ENCODE results near the gene STK38.

Gene STK38

DNA sequence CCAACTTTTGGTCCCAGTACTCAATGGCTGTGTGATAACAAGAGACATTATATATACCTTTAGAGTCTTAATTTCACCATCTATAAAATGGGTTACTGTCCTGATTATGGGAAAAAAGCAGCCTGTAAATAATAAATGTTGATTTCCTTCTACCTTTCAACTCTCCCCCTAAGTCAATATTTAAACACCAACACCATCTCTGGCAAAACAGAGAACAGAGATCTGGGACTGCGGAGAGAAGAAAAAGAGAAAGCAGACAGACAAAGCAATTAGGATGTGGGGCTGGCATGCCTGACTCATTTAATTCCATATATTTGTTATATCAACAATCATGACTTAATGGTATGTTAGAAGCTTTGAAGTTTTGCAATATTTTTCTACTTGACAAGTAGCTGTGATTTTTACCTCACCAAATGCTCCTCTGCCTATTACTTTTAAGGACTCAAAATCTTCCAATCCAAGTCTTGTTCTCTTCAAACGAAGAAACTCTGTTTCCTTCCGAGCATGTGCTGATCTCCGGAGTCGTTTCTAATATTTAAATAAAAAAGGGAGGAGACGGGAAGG lies 23.3 kb downstream of the STK38 start:
- DNase-seq (ENCODE audit: low read depth in 1 of 2, low spot score in 1 of 2): no peak

DNA sequence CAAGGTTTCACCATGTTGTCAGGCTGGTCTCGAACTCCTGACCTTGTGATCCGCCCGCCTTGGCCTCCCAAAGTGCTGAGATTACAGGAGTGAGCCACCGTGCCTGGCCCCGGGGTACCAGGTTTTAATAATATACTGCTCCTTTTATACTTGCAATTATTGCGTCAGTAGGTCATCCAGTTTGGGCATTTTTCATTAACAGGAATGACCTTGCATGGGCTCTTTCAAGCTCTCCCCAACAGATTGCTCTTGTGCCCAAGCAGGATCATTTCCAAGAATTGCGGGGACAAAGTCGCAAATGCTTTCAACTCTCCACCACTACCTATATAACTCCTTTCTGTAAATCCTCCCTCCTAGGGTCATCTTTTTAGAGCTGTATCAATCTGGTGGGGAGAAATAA lies 23.8 kb downstream of the STK38 start:
- DNase-seq (ENCODE audit: low read depth in 1 of 2, low spot score in 1 of 2): no peak

GRCh38 chr6:36519352-36519751 lies 27.9 kb downstream of the STK38 start:
- DNase-seq (ENCODE audit: low read depth in 1 of 2, low spot score in 1 of 2): no peak

DNA sequence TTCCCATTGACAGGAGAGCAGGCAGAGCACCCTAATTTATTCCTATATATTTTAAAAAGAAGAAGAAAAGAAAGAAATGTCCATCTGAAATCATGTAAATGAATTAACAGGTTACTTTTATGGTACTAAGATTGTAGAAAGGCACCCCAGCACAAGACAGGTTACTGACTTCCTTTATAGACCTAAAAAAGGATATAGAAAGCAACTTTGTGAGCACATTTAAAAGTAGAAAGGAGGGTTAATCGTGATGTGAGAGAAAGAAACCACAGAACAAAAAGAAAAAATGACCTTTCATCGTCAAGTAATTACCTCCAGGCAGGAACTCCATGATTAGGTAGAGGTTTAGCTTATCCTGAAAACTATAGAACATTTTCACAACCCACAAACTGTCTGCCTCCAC lies 29.9 kb downstream of the STK38 start:
- DNase-seq (ENCODE audit: low read depth in 1 of 2, low spot score in 1 of 2): no peak

GRCh38 chr6:36516988-36517387 lies 30.3 kb downstream of the STK38 start:
- no peak for DNase-seq (ENCODE audit: low read depth in 1 of 2, low spot score in 1 of 2)

DNA sequence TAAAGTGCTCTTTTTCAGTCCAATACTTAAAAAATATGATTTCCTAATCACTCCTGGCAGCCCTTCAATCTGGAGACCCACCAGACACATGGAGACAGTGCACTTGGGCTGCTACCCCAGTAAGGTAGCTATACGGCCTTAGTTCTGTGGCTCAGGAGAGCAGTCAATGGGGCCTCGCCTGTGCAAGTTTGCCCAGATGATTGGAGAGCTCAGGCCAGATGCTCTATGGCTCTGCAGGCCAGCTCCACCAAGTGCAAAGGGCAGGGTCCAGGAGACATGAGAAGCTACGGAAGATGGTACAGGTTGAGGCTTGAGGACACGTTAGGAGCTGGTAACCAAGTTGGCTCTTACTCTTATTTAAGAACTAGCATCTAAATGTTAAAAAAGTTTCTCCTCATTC lies 30.7 kb downstream of the STK38 start:
- no peak for DNase-seq (ENCODE audit: low read depth in 1 of 2, low spot score in 1 of 2)

- DNase-seq (ENCODE audit: low read depth in 1 of 2, low spot score in 1 of 2): no peak
These were observed 31.4 kb downstream of the STK38 start for GRCh38 chr6:36515844-36516243.

- DNase-seq (ENCODE audit: low read depth in 1 of 2, low spot score in 1 of 2): no peak
These were observed 32.5 kb downstream of the STK38 start for GRCh38 chr6:36514554-36515456.

- DNase-seq (ENCODE audit: low read depth in 1 of 2, low spot score in 1 of 2): no peak
These were observed 36.9 kb downstream of the STK38 start for GRCh38 chr6:36510365-36510764.

DNA sequence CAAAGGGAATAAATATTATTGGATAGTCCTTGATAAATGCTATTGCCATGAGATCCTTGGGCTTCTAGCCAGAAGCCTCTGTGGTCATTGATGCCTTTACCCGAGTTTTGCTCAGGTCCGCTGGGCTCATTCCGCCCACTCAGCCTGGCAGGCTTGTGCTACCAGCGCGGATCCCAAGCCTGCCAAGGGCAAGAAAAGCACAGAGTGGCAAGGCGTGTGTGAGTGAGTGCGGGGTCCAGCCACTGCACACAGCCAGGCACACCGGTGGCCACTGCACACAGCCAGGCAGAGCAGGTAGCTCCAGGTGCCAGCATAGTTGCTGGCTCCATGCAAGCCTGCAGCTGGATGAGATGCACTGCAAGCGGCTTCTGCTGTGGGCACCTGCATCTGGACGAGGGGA lies 38.7 kb downstream of the STK38 start:
- no peak for DNase-seq (ENCODE audit: low read depth in 1 of 2, low spot score in 1 of 2)

- no peak for DNase-seq (ENCODE audit: low read depth in 1 of 2, low spot score in 1 of 2)
These were observed 40.7 kb downstream of the STK38 start for GRCh38 chr6:36506611-36507010.

DNA sequence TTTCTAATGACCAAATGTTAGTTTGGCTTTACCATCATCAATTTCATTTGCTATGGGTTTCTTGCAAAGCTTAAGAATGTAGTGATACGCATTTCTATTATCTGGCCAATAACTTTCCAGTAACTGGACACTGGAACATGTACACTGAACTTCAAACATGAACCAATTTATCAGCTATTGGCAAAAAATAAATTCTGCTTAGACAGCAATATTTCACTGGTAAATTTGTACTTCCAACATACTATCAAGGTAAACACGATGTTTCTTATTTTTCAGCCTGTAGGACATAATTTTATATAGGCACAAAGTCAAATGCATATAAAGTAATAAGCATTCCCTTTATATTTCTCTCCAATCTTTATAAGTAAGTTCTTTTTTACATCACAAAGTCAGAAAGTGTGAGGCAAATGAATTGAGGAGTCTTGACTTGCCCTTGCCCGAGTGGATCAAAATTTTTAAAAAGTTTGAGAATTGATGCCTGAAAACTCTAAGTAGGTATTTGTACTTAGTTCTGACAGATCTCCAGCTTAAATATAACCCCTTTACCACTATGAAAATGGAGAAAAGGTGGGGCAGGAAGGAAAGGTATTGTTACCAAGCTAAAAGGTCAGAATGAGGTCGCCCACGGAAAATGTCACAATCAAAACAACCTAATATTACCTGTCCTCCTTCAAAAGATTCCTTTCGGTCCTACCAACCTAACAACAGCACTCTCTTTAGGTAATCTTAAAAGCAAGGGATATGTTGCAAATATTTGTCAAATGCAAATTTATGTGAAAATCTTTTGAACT lies 41.3 kb downstream of the STK38 start:
- no peak for DNase-seq (ENCODE audit: low read depth in 1 of 2, low spot score in 1 of 2)

DNA sequence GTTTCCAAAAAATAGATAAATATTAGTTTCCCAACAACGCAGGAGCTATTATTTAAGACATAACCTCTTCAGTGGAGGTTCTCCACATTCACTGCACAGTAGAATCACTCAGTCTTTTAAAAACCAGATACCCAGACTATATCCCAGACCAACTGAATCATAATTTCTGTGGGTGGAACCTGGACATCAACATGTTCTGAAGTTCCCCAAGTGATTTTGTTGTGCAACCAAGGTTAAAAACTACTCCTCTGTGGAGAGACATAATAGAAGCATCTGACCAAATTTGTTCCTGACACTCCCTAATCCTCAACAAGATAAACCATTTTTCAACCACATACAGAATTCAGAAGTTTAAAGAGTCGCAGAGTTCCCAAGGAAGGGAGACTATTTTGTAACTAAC lies 42.3 kb downstream of the STK38 start:
- no peak for DNase-seq (ENCODE audit: low read depth in 1 of 2, low spot score in 1 of 2)

DNA sequence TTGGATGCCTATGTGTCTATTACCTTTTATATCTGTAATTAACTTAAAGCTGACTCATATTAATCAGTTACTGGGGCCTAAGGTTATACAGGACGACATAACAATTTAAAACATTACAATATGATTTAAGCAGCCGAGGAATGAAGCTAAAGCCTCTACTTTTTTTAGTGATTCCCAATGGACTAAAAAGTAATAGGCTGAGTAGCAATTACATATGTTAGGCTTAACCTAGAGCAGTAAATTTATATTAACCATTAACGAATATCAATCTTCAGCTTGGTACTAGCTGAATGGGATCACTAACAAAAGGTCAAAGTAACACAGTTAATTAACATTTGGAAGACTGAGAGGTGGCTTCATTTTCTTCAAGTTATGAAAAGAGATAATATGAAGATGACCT lies 43.1 kb downstream of the STK38 start:
- no peak for DNase-seq (ENCODE audit: low read depth in 1 of 2, low spot score in 1 of 2)

DNA sequence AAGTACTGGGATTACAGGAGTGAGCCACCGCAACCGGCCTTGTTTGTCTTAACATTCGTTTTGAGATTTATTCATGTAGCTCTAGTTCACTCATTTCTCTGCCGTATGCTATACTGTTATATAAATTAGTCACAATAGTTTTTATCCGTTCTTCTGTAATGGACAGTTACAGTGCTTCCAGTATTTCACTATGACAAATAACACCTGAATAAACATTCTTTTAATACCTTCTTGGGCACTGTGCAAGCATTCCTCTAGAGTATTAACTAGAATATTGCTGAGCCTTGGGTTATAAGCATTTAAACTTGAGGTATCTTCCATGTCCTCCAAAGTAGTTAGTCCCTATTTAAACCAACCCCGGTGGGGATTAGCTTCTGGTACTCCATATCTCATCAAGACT lies 45.6 kb downstream of the STK38 start:
- DNase-seq (ENCODE audit: low read depth in 1 of 2, low spot score in 1 of 2): no peak

DNA sequence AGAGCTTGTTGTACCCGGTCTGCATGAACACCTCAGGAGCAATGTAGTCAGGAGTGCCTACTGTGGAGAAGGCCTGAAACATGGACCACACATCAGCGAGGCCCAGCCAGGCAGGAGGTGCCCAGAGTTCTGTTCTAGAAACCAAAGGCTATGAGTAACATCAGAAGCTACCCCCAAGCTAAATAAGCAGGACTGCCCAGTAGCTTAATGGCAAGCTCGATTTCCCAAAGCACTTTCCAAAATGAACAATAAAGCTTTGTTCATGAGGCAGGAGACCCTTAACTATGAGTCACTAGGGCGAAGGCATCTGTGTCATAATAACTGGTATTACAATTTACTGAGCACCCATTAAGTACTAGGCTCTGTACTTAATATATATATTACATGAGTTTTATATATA lies 47.4 kb downstream of the STK38 start:
- no peak for DNase-seq (ENCODE audit: low read depth in 1 of 2, low spot score in 1 of 2)

- no peak for DNase-seq (ENCODE audit: low read depth in 1 of 2, low spot score in 1 of 2)
These were observed 52.2 kb downstream of the STK38 start for GRCh38 chr6:36495086-36495485.

GRCh38 chr6:36493859-36494258 lies 53.4 kb downstream of the STK38 start:
- DNase-seq (ENCODE audit: low read depth in 1 of 2, low spot score in 1 of 2): no peak

GRCh38 chr6:36493319-36493718 lies 54.0 kb downstream of the STK38 start:
- DNase-seq (ENCODE audit: low read depth in 1 of 2, low spot score in 1 of 2): no peak

GRCh38 chr6:36492621-36493020 lies 54.7 kb downstream of the STK38 start:
- no peak for DNase-seq (ENCODE audit: low read depth in 1 of 2, low spot score in 1 of 2)

- no peak for DNase-seq (ENCODE audit: low read depth in 1 of 2, low spot score in 1 of 2)
These were observed 55.2 kb downstream of the STK38 start for GRCh38 chr6:36492092-36492491.

GRCh38 chr6:36491378-36491965 lies 55.8 kb downstream of the STK38 start:
- DNase-seq (ENCODE audit: low read depth in 1 of 2, low spot score in 1 of 2): no peak
